Loucy (cell line): ENCODE results near the gene ADGRD1.

ENCODE experiments used
- H2AFZ ChIP-seq: fragments of 200-600 bp; sonication (generic); 2 replicates; pipeline ENCODE4 v1.6.0; 2016; ENCODE audit warnings: antibody characterized with exemption, mild to moderate bottlenecking, low read length, moderate library complexity
- H3F3A ChIP-seq: fragments of 200-600 bp; 2 replicates; pipeline ENCODE4 v1.6.0; 2016; ENCODE audit warnings: antibody characterized with exemption, low read depth, mild to moderate bottlenecking
- H3K27me3 ChIP-seq: fragments of 200-600 bp; sonication (generic); 2 replicates; pipeline ENCODE4 v1.6.1; 2014; ENCODE audit warnings: low read length, mild to moderate bottlenecking; ENCODE audit not compliant: insufficient read depth, poor library complexity, severe bottlenecking
- H3K36me3 ChIP-seq: fragments of 200-600 bp; sonication (generic); 2 replicates; pipeline ENCODE4 v1.6.1; 2016; ENCODE audit warnings: low read length; ENCODE audit not compliant: insufficient read depth
- H3K4me1 ChIP-seq: fragments of 200-600 bp; sonication (generic); 2 replicates; pipeline ENCODE4 v1.5.1; 2014; ENCODE audit warnings: low read length, mild to moderate bottlenecking; ENCODE audit not compliant: insufficient read depth, poor library complexity, severe bottlenecking
- H3K4me2 ChIP-seq: fragments of 200-600 bp; sonication (generic); 2 replicates; pipeline ENCODE4 v1.6.0; 2014; ENCODE audit warnings: antibody characterized with exemption, low read length, low read depth, mild to moderate bottlenecking; ENCODE audit not compliant: poor library complexity, severe bottlenecking
- H3K4me3 ChIP-seq: fragments of 200-600 bp; sonication (generic); 2 replicates; pipeline ENCODE4 v1.5.1; 2014; ENCODE audit warnings: low read length, mild to moderate bottlenecking, mixed read lengths; ENCODE audit not compliant: poor library complexity, severe bottlenecking
- H3K79me2 ChIP-seq: fragments of 200-600 bp; sonication (generic); 2 replicates; pipeline ENCODE4 v1.6.1; 2014; ENCODE audit warnings: low read length; ENCODE audit not compliant: insufficient read depth
- H3K9ac ChIP-seq: fragments of 200-600 bp; sonication (generic); 2 replicates; pipeline ENCODE4 v1.6.0; 2014; ENCODE audit warnings: mild to moderate bottlenecking, low read depth, low read length, moderate library complexity; ENCODE audit not compliant: poor library complexity, severe bottlenecking
- H3K9me2 ChIP-seq: fragments of 200-600 bp; sonication (generic); replicated peaks from 2 replicates; pipeline ENCODE4 v1.6.1; 2016; ENCODE audit warnings: low read depth, low read length, mixed read lengths
- H3K9me3 ChIP-seq: fragments of 200-600 bp; sonication (generic); 2 replicates; pipeline ENCODE4 v1.6.1; 2014; ENCODE audit warnings: mild to moderate bottlenecking, antibody characterized with exemption, low read length, low read depth; ENCODE audit not compliant: insufficient read depth
- H4K20me1 ChIP-seq: fragments of 200-600 bp; sonication (generic); 2 replicates; pipeline ENCODE4 v1.6.0; 2014; ENCODE audit warnings: antibody characterized with exemption, low read length, mild to moderate bottlenecking; ENCODE audit not compliant: insufficient read depth, poor library complexity, severe bottlenecking
- CTCF ChIP-seq: fragments of 200-600 bp; sonication (generic); conservative IDR thresholded peaks from 2 replicates; pipeline ENCODE4 v1.5.1; 2014; ENCODE audit warnings: mild to moderate bottlenecking, antibody characterized with exemption, low read length
- EZH2phosphoT487 ChIP-seq: fragments of 200-600 bp; IDR thresholded peaks from 2 replicates; pipeline ENCODE4 v1.6.1; 2018; ENCODE audit warnings: antibody characterized with exemption, mild to moderate bottlenecking, moderate library complexity, borderline replicate concordance

The ADGRD1 gene

GRCh38 chr12:130970165-130970907 is 16.6 kb downstream of the ADGRD1 start:
- Histone ChIP-seq H3K79me2 (no peaks in the 10 kb centered on the region), H4K20me1 (no peaks in the 10 kb centered on the region), H3K9me3 (peaks cover 3% of the 10 kb centered on the region; the same call in 1 of the 2 replicates), H2AFZ (no peak overlapping the region), H3K4me1 (no peaks in the 10 kb centered on the region), H3K9ac (no peak overlapping the region), H3F3A (no peaks in the 10 kb centered on the region), H3K36me3 (no peaks in the 10 kb centered on the region), H3K27me3 (no peaks in the 10 kb centered on the region), H3K4me2 (no peak overlapping the region), H3K4me3 (no peak overlapping the region), H3K9me2 (no peaks in the 10 kb centered on the region)
- TF ChIP-seq EZH2phosphoT487 (no peak), CTCF (no peak)

DNA sequence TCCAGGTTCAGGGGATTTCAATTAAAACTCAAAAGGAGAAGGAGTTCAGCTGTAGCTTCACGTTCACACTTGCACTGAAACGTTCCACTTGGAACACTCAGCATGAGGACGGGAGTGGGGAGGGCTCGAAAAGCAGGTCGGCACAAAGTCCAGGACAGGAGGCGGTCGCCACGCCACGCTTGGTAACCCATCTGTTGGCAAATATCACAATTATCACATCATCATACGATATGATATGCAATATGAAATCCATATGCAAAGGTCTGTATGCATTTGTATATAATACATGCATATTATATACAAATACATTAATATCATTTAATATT is 17.2 kb downstream of the ADGRD1 start:
- Histone ChIP-seq H3F3A (no peaks in the 10 kb centered on the region), H3K4me3 (no peak overlapping the region), H4K20me1 (no peaks in the 10 kb centered on the region), H3K36me3 (no peaks in the 10 kb centered on the region), H2AFZ (no peak overlapping the region), H3K79me2 (no peaks in the 10 kb centered on the region), H3K9me3 (peaks cover 3% of the 10 kb centered on the region; the same call in 1 of the 2 replicates), H3K9ac (no peak overlapping the region), H3K4me2 (no peak overlapping the region), H3K4me1 (no peaks in the 10 kb centered on the region), H3K27me3 (no peaks in the 10 kb centered on the region), H3K9me2 (no peaks in the 10 kb centered on the region)
- TF ChIP-seq EZH2phosphoT487 (no peak), CTCF (no peak)

DNA sequence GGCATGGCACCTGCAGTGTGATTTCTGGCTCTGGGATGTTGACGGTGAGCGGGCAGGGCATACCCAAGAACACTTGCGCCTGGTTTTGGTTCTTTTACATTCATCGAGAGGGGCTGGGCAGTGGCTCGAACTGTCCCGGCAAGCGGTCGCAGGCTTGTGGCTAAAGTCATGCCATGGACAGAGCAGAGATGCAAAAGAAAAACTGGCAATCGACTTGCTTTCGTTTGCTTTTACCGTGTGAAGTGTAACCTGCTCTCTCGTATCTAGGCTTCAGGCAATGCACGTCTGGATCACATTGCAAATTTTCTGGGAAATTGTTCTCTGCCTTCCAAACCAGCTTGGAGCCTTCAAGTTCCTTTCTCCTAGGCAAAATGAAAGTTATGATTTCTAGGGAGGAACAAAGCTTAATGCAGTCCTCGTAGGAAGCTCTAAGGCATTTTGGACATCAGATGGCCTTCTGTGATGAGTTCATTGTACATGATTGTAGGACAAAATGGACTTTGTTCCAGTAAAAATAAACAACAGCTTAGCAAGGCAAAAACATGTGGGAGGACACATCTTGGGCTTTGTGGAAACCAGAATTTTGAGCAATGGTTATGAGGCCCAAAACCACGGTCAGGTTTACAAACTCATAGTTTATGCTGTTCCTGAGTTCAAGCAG is 18.3 kb downstream of the ADGRD1 start:
- H3K4me3 ChIP-seq, result no peak overlapping the region
- no peaks in the 10 kb centered on the region for H3K36me3 ChIP-seq
- H3K4me2 ChIP-seq, result no peak overlapping the region
- H3K79me2 ChIP-seq, result no peaks in the 10 kb centered on the region
- H3F3A ChIP-seq, result no peaks in the 10 kb centered on the region
- H4K20me1 ChIP-seq, result no peaks in the 10 kb centered on the region
- H3K4me1 ChIP-seq, result no peaks in the 10 kb centered on the region
- no peak for TF ChIP-seq CTCF
- no peak for TF ChIP-seq EZH2phosphoT487
- H3K9me2 ChIP-seq, result no peaks in the 10 kb centered on the region
- H3K9ac ChIP-seq, result no peak overlapping the region
- no peaks in the 10 kb centered on the region for H3K27me3 ChIP-seq
- H3K9me3 ChIP-seq, result peaks cover 3% of the 10 kb centered on the region; the same call in 1 of the 2 replicates
- H2AFZ ChIP-seq, result no peak overlapping the region
